GM19043 (cell line): ENCODE results near the gene AKT2.

Experiments used
- ATAC-seq: cut with Tn5 transposase; IDR thresholded peaks from one replicate; pipeline ENCODE4 v1.9.1; 2021; ENCODE audit warnings: low read depth; ENCODE audit not compliant: unreplicated experiment

Gene AKT2

DNA sequence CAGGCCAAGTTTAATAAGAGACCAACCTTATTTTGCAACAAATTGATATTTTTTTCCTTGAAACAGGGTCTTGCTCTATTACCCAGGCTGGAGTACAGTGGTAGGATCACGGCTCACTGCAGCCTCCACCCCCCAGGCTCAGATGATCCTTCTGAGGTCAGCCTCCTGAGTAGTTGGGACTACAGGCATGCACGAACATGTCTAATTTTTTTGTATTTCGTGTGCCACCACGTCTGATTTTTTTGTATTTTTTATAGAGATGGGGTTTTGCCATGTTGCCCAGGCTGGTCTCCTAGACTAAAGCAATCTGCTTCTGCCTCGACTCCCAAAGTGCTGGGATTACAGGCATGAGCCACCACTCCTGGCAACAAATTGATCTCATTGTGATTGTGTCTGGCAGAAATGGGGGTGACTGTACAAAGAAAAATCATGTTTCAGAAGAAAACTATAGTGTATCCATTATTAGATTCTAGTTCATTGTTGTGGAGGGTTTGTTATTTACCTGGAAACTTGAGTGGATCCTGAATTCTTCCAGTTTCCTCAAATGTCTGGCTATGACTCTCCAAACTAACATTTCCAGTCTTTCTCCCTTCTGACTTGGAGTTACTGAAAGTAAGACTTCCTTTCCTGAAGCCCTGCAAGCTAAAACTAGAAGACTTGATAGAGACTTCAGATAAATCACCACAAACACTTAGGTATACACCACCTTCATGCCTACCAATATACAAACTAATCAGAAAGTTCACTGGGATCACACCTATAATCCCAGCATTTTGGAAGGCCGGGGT, 17.3 kb upstream of the AKT2 start:
- no peak for ATAC-seq

DNA sequence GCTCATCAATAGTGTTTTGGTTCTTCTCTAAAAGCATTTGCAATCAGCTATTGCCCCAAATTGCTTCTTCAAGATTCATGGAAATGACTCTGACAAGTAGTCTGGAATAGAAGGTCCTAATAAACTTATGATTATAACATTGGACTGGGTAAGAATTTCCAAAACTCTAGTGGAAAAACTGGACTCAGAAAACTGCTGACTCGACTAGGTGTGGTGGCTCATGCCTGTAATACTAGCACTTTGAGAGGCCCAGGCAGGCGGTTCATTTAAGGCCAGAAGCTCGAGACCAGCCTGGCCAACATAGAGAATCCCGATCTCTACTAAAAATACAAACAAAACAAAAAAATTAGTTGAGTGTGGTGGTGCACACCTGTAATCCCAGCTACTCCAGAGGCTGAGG, 15.5 kb upstream of the AKT2 start:
- no peak for ATAC-seq

DNA sequence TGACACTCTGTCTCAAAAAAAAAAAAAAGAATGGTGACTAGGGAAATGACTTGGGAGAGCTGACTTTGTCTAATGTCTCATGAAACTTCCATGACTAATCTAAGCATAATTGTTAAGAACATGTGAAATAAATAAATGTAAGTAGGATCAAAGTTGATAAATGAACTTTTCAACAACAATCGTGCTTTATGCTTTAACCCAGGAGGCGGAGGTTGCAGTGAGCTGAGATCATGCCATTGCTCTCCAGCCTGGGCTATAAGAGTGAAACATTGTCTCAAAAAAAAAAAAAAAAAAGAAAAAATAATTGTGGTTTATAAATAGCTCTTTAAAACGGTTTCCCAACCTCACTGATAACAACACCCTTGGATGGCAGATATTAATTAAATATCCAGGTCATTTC, 12.9 kb upstream of the AKT2 start:
- no peak for ATAC-seq

DNA sequence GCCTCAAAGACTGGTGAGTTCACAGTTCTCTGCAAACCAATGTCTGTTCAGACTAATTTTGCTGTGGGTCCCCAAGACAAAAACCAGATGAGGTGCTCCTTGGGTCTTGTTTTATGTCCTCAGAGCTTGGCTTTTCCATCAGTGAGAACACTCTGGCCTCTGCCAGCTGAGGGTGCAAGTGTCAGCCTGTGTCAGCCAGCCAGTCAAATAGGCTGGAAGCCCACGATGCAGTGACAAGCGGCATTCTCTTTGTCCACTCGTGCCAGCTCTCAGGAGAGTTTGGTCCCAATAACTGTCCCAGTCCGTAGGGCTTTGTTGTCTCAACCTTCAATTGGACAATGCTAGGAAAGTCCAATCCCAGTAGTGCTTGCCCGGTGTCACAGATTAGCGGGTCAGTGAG, 9.4 kb upstream of the AKT2 start:
- no peak for ATAC-seq

DNA sequence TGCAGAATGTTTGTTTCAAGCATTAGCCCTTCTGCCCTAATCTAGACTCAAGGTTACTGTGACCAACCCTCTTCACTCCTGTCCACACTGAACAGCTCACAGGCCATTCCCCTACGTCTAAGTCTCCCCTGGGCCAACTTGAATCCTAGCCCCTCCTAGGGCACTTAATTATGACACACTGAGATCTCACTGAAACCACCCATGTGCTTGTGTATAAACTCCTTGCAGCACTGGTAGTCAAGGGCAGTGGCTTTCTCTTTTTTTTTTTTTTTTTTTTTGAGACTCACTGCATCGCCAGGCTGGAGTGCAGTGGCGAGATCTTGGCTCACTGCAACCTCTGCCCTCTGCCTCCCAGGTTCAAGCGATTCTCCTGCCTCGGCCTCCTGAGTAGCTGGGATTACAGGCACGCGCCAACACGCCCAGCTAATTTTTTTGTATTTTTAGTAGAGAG, 1.9 kb upstream of the AKT2 start:
- ATAC-seq, result no peak

DNA sequence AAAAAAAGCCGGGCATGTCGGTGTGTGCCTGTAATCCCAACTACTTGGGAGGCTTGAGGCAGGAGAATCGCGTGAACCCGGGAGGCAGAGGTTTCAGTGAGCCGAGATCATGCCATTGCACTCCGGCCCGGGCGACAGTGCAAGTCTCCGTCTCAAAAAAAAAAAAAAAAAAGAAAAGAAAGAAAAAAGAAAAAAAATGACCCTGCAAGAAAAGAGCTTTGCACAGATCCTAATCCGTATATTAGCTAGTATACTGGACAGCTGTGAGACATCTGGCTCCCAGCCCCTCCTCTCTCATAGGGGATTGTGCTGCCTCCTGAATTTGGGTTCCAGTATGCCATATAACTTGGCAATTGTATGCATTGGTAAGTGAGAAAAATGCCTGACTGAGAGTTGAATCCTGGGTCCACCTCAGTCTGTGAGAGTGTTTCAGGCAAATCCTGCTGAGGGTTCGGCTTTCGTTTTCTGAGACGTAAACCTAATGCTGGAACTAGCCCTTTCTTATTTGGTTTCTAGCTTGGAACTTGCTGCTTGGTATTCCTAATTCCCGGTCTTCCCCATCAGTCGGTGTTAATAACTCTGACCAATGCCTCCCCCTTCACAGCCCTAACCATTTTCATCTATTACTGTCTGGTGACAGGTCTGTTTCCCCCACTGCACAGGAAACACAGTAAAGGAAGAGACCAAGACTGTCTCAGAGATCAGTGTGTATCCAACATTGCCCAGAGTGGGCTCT, 1.3 kb upstream of the AKT2 start:
- no peak for ATAC-seq

DNA sequence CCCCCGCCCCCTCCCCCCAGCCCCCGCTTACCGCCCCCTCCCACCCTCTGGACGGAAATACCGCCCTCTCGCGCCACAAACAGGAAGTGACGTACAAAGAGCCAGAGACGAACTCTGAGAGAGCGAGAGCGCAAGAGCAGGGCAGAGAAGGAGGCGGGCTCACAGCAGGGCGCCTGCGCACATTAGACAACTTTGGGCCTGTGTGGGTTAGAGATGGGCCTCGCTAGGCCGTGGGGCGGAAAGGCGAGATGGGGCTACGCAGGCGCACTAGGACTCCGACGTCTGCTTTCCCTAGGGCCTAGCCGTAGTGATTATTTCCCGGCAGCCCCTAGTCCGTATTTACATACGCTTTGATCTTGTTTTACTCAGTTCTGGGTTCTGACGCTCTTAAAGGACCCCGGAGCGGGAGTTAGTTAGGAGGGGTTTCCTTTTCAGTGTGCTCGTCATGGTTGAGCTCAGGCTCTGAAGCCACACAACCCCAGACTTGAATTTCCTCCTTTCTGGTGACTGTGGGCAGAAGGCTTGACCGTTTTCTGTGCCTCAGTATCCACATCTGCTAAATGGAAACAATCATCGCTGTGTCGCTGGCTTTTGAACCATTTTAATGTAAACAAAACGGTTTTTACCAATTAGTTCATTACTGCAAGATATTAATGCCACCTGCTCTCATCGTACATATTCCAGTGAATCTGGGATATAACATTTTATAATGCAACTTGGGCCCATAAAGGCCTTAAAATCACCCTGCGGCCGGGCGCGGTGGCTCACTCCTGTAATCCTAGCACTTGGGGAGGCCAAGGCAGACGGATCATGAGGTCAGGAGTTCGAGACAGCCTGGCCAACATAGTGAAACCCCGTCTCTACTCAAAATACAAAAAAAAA, 449 bp upstream of the AKT2 start:
- peak; percentile 76 for ATAC-seq

DNA sequence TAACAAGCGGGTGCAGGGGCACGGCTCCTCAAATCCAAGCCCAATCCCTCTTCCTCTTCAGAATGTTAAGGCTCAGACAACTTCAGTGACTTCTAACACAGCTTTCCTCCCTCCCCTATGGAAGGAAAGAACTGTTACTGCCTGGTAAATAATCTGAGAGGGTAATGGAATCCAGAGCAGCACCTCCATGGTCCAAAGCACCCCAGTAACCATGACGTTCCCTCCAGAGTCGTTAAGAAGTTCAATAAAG, 969 bp downstream of the AKT2 start:
- no peak for ATAC-seq

DNA sequence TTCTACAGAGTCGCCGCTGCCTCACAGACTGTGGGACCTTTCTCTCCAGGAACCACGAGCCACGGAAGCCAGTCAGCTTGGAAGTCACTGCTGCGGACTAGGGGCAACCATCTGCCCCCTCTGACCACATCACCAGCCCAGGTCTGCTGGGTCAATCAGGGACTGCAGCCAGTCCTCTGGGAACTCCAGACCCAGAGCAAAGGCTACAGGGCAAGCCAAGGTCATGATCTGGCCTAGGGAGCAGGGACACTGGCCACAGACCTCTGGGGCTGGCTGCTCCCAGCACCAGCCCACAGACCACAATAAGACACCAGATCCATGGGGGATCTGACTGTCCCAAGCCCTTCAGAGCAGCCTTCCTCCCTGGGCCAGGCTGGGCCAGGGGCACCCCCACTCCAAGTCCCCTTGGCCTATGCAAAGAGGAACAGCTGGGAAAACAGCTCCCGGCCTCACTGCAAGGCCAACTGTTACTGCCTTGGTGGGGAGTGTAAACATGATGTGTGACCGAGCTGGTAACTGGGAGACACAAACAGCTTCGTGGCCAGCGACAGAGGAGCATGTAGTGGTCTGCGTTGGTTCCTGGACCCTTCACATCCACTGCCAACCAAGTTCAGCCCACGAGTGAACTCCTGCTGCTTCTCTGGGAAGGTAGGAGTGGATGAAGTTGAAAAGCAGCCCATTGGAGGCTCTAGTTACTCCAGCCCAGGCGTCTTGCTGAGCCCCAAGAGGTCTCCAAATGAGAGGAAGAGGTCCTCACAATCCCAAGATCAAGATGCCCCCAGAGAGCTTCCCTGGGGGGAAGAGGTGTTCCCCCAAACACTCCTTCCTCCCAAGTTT, 1.5 kb downstream of the AKT2 start:
- no peak for ATAC-seq

DNA sequence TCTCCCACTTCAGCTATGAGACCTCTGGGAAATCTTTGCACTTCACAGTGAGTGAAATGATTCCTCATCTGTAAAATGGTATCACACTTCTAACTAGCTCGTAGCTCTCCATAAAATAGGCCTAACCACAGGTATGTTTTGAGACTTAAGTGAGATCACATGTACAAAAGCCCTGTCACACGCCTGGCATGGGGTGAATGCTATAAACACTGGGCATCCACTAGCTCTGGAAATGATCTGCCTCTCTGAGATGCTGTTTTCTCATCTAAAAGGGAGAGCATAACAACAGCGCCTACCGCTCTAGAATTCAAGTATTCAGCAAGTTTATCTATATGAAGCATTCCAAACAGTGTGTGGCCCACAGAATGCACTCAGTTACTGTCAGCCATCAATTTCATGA, 2.2 kb downstream of the AKT2 start:
- no peak for ATAC-seq

DNA sequence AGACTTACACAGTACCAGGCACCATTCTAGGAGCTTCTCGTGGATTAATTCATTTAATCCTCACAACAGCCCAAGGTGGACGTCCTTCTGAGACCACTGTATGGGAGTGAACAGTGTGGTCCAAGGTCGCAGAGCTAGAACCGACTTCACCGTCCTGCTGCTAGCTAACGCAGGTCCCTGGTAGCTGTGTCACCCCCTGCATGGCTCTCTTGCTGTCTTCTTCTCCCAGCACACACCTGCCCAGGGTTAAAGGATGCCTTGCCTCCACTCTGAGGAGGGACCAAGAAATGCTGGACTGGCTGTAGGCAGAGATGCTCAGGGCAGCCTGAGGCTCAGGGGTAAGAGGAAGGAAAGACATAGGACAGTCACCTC, 3.0 kb downstream of the AKT2 start:
- no peak for ATAC-seq

DNA sequence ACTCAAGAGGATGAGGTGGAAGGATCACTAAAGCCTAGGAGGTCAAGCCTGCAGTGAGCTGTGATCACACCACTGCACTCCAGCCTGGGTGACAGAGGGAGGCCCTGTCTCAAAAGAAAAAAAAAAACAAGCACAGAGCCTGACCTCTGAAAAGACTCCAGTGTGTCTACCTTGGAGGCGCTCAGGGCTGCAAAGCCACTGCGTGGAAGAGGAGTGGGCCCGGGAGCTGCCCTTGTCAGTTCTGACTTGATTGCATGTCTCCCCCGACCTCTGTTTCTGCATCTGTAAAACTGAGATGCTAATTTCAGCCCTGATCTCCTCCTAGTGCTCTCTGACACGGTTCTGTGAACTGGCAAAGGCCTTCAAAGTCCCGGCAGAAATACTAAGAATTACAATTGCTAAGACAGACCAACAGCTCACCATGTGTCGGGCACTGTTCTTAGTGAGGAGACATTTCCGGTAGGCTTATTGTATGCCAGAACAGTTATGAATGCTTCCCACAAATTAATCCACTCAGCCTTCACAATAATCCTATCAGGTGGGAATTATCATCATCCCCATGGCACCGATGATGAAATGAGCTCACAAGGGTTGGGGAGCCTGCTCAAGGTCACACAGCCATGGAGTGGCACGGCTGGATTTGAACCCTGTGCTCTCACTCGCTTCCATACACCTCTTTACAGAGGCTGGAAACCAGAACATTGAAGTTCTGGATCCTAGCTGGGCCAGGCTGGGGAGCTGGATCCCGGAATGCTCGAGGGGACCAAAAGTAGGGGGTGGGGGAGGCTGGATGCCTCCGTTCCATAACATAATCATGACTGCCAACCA, 3.5 kb downstream of the AKT2 start:
- no peak for ATAC-seq

DNA sequence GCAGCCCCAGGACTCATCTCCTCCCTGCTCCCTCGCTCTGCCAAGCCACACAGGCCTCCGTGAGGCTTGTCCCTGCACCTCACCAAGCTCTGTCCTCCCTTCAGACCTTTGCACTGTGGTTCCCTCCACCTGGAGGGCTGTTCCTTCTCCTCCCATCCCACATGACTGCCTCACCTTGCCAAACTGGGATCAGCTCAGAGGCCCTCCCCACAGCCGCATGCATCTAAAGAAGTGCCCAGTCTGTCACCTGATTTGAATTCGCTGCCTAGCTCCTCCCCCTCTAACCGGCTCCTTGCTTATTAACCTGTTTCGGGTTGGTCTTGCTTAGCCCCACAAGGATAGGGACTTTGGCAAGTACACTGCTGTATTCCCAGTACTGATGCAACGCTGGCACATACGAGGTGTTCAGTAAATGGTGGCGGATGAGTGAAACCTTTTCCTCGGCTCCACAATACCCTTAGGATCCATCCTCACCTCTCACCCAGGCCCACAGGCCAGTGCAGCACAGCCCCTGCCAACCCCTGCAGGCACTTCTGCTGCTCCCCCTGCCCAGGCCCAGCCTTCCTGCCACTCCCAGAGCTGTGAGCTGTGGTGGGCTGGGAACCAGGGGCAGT, 4.4 kb downstream of the AKT2 start:
- ATAC-seq, result no peak

DNA sequence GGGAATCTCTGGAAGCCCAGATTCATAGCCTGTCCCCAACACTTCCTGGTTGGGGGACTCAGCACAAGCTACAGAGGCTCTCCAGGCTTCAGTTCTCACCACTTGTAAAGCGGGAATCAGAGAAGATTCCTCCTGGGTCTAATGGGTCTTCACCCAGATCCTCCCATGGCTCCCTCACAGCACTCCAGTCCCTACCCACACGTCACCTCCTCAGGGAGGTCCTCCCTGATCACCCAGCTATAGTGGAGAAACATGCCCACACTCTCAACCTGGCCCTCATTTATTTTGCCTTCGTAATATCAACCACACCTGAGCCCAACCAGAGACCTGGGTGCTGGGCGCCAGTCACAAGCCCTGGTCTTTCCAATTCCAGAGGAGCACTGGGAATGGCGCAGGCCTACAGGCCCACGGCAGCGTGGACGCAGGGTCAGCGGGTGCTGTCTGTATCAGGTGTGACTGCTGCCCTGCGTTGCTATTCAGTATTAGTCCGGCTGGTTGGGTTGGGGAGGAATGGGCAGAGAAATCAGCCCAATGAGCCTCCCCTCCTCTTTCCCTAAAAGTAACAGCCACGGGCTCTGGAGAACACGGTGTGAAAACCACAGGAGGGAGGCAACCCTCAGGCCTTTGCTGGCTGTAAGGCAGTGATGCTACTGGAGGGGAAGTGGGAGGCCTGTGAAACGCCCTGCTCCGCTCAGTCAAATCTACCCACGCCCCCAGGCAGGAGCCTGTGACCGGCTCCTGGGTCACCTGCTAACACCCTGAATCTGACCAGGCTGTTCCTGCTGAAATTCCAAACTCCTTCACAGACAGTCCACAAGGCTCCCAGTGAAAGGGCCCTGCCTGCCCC, 5.2 kb downstream of the AKT2 start:
- peak; percentile 41 for ATAC-seq

DNA sequence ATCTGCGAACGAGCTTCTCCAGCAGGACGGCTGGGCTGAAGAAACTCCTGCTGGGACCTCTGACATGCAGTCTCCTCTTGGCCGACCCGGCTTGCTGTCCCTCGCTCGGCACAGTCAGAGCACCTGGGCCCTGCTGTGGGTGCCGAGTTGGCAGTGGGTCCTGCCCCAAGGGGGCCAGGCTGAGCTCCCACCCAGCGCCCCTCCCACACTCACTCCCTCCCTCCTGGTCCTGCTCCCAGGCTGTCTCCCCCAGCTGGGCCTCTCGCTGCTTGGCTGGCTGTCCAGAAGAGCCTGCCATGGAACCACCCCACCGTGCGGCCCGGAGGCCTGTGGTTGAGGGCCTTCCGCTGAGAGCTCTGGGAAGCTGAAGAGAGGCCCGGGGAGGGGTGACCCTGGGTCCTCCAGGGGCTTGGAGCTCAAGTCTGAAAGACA, 6.0 kb downstream of the AKT2 start:
- no peak for ATAC-seq

DNA sequence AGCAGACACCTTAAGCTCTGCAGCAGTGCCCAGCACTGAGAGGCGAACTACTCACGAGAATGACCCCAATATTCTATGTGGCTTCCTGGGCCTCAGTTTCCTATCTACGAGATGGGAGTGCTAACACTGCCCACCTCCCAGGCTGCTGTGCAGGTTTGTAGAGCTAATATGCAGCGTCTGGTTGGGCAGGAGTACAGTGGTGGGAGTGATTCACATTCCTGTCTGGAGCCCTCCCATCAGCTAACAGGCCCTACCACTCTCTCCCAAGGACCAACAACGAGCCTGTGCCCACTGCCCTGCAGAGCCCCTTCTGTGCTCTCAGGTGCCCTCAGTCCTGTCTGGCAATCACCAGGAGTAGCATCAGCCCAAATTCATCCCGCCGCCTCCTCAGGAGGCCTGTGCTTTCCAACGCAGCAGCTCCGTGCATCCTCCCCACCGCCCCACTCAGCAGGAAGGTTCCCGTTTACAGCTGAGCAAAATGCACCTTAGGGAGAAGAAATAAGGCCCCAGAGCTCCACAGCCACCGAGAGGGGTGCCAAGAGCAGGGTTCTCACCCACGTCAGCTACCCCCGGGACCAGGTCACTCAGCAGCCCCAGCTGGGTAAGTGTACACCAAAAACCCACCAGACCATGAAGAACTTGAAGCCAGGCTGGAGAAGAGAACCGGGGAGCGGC, 6.6 kb downstream of the AKT2 start:
- ATAC-seq, result no peak

DNA sequence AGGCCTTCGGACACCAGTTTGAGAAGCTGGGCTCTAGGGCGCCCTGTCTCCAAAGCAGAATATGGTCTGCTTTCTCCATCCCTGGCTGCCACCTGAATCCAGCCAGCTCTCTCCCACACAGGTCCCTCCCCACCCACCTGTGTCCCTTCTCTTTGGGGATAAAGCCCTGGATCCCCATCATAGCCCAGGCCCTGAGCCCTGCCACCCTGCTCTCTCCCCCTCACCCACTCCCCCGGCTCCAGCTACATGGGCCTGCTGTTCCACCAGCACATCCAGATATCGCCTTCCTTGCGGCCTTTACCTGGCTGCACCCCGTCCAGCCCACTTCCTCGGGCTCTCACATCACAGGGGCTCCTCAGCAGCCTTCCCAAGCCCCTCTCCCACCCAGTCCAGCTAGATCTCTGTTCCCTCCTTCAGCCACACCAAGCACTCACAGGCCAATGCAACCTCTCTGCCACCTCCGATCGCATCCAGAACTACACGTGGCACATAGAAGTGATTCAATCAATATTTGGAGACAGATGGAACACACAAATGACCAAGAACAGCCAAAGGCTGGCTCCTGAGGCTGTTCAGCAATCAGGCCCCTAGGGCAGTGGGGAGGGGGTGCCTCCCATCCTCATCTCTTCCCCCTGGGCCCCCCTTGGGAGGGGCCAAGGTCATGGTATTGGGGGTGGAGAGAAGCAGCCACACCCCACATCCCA, 7.6 kb downstream of the AKT2 start:
- ATAC-seq, result no peak
